ENCODE results near the gene PFDN1. TPM values are rescaled to one million over a fixed set of nuclear protein-coding genes. Genes with fewer than 3 reads are reported as not detected.

The PFDN1 gene
- total and polyA plus RNA-seq, 9 of the 15 experiments (the other 6 are each of a cell fraction or from before 2014, with no cell fraction given) = 45.5 to 215 (median 78.0) TPM

DNA sequence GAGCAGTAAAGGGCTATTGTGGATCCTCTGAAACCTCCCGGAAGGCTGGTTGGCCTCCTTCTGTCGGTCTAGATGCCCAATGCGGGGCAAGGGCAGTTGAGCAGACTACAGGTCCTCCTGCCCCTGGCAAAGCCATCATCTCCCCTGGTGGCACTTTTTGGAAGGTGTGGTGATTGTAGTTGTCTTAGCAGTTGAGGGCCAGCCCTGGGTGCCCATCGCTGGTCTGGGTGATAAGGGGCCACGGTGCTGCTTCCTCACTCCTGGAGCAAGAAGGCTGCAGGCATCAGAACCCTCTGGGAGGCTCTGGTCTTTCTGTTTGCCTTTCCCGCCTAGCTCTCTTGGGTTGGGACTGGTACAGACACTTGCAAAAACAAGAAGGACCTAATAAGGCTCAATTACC is 64.1 kb downstream of the PFDN1 start:
- ChIA-PET POLR2A (interaction anchor here (1.0 kb wide), 1 partner anchor 10 kb away, joined by 3 read pairs; no protein-coding TSS in a partner anchor), CTCF (ENCODE audit: low intra/inter-chr PET ratio) (no interaction called here)
- Histone ChIP-seq H3K9ac (ENCODE audit: insufficient read depth in 1 of 2, low read depth in 2 of 2, low read length in 2 of 2) (0 out of 4 replicates have a peak overlapping the region, but pooled peaks of 1 of the 2 experiments have one; percentile 12), H4K20me1 (replicated peaks; ENCODE audit: control insufficient read depth, insufficient read depth, low read length) (peaks cover 23% of the 10 kb centered on the region), H3K4me1 (replicated peaks in 1 of 2; ENCODE audit: control insufficient read depth in 2 of 2, insufficient read depth in 2 of 2, low read length in 2 of 2) (peaks cover 12 to 26% of the 10 kb centered on the region in 2 experiments), H3K9me3 (replicated peaks; ENCODE audit: control insufficient read depth, insufficient read depth, low read depth, low read length) (no peaks in the 10 kb centered on the region), H3K79me2 (ENCODE audit: control insufficient read depth, insufficient read depth, low read length) (peaks cover 19% of the 10 kb centered on the region; the same call in 2 of the 3 replicates), H3K27me3 (ENCODE audit: control insufficient read depth in 2 of 2, insufficient read depth in 2 of 2, low read length in 2 of 2) (no peaks in the 10 kb centered on the region), H3K9me1 (ENCODE audit: control insufficient read depth, insufficient read depth, low read length) (no peaks in the 10 kb centered on the region), H3K36me3 (ENCODE audit: control insufficient read depth, insufficient read depth, low read length) (peaks cover 15% of the 10 kb centered on the region), H3K4me3 (no peak overlapping the region), H3K27ac (ENCODE audit: extremely low read depth, low read depth, low read length) (no peak overlapping the region), H3K4me2 (ENCODE audit: insufficient read depth, low read length) (no peak overlapping the region), H2AFZ (ENCODE audit: low read depth, low read length) (no peak overlapping the region)
- intact Hi-C loops (cut with micrococcal nuclease) (no loop called here), in situ Hi-C loops (cut with MboI) (no loop called here)
- no TSS peak for BruUV-seq (replicated peaks)
- TF ChIP-seq, protein P1, sequence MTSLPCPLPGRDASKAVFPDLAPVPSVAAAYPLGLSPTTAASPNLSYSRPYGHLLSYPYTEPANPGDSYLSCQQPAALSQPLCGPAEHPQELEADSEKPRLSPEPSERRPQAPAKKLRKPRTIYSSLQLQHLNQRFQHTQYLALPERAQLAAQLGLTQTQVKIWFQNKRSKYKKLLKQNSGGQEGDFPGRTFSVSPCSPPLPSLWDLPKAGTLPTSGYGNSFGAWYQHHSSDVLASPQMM (CRISPR knock-in tag; IDR thresholded peaks at IDR 0.05) = no peak
- TF ChIP-seq, protein P2, sequence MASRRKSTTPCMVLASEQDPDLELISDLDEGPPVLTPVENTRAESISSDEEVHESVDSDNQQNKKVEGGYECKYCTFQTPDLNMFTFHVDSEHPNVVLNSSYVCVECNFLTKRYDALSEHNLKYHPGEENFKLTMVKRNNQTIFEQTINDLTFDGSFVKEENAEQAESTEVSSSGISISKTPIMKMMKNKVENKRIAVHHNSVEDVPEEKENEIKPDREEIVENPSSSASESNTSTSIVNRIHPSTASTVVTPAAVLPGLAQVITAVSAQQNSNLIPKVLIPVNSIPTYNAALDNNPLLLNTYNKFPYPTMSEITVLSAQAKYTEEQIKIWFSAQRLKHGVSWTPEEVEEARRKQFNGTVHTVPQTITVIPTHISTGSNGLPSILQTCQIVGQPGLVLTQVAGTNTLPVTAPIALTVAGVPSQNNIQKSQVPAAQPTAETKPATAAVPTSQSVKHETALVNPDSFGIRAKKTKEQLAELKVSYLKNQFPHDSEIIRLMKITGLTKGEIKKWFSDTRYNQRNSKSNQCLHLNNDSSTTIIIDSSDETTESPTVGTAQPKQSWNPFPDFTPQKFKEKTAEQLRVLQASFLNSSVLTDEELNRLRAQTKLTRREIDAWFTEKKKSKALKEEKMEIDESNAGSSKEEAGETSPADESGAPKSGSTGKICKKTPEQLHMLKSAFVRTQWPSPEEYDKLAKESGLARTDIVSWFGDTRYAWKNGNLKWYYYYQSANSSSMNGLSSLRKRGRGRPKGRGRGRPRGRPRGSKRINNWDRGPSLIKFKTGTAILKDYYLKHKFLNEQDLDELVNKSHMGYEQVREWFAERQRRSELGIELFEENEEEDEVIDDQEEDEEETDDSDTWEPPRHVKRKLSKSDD (conservative IDR thresholded peaks at IDR 0.05; ENCODE audit: low read length) = no peak
- TF ChIP-seq PYGO2 (tag; IDR thresholded peaks at IDR 0.05) (no peak), MXI1 (IDR thresholded peaks at IDR 0.05; ENCODE audit: low read depth, low read length) (no peak), ATF3 (IDR thresholded peaks at IDR 0.05) (no peak), ATF3 (CRISPR knock-in tag; conservative IDR thresholded peaks at IDR 0.05) (no peak), KHSRP (IDR thresholded peaks at IDR 0.05) (no peak), TAL1 (IDR thresholded peaks at IDR 0.05) (no peak)
- DNase-seq (ENCODE audit: extremely low read depth in 1 of 4, low spot score in 3 of 4) (no peak), ATAC-seq (no peak), FAIRE-seq (no peak)
- WGBS (ENCODE audit: insufficient coverage, low coverage, missing lambda C conversion rate) = 78% methylated on average over 6 of the region's 6 CpGs

All from K562 (cell line).